ENCODE data around the gene SLC39A3.

The SLC39A3 gene

DNA sequence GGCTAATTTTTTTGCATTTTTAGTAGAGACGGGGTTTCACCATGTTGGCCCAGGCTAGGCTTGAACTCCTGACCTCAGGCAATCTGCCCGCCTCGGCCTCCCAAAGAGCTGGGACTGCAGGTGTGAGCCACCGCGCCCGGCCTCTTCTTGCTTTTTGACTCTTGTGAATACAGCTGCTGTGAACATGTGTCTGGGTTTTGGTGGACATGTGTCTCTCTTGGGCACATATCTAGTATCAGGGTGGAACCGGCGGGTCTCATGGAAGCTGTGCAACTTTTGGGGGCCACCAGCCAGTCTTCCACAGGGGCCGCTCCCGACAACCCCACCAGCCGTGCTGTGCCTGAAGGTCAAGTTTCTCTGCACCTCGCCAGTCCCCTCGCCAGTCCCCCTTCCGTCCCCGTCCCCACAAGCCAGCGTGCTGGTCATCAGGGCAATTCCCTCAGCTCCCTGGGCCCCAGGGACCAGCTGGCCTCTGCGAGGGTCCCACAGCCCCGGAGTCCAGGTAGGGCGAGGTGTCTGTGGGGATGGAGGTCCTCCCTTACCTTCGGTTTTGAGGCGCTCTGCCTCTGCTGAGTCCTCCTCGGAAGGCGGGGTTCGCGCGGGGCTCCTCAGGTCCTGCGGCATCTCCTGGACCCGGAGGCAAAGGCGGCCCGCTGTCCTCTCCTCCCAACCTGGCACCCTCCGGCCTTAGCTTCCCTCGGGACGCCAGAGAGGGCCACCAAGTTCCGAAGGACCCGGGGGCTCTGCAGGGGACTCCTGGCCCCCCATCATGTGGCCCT is 27.0 kb upstream of the SLC39A3 start:
- H3K27me3 ChIP-seq (ENCODE audit: insufficient read depth, insufficient read length): no peaks in the 10 kb centered on the region
- H3K9ac ChIP-seq (ENCODE audit: insufficient read length, low read depth): peak overlapping the region; percentile 10
- peaks cover 94% of the 10 kb centered on the region for H3K36me3 ChIP-seq (ENCODE audit: insufficient read depth, insufficient read length, low read length)
- DNase-seq (ENCODE audit: low read depth, low spot score): no peak
- H3K4me3 ChIP-seq (ENCODE audit: insufficient read length, low read depth): no peak overlapping the region
- TF ChIP-seq YY1 (IDR thresholded peaks at IDR 0.05; ENCODE audit: insufficient read depth, insufficient read length) (no peak), ZNF274 (IDR thresholded peaks at IDR 0.05; ENCODE audit: low read depth, low read length) (no peak), SUZ12 (IDR thresholded peaks at IDR 0.05; ENCODE audit: extremely low read depth, insufficient read depth, insufficient read length) (no peak)
- no peaks in the 10 kb centered on the region for H3K9me3 ChIP-seq (ENCODE audit: insufficient read depth, low read length)
- peaks cover 21% of the 10 kb centered on the region for H3K4me1 ChIP-seq (ENCODE audit: insufficient read depth, insufficient read length)

DNA sequence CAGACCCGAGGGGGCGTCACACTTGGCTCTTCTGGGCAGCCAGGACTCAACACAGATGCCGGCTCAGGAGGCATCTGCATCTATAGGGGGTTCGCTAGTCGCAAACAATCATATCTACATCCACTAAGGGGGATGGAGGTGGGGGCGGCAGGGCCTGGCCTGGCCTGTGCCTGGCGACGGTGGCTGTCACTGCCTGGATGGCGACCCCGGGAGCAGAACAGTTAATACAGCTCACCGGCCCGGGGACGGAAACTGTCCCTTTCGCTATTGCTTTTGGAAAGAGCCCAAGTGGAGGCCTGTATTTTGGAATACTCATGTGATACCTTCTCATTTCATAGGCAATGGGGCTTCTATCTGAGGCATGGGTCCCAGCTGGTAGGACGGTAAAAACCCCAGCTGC is 25.6 kb upstream of the SLC39A3 start:
- Histone ChIP-seq H3K9ac (ENCODE audit: insufficient read length, low read depth) (no peak overlapping the region), H3K4me3 (ENCODE audit: insufficient read length, low read depth) (no peak overlapping the region), H3K36me3 (ENCODE audit: insufficient read depth, insufficient read length, low read length) (peaks cover 95% of the 10 kb centered on the region), H3K9me3 (ENCODE audit: insufficient read depth, low read length) (no peaks in the 10 kb centered on the region), H3K27me3 (ENCODE audit: insufficient read depth, insufficient read length) (no peaks in the 10 kb centered on the region), H3K4me1 (ENCODE audit: insufficient read depth, insufficient read length) (peaks cover 20% of the 10 kb centered on the region)
- TF ChIP-seq ZNF274 (IDR thresholded peaks at IDR 0.05; ENCODE audit: low read depth, low read length): no peak
- no peak for TF ChIP-seq SUZ12 (IDR thresholded peaks at IDR 0.05; ENCODE audit: extremely low read depth, insufficient read depth, insufficient read length)
- TF ChIP-seq YY1 (IDR thresholded peaks at IDR 0.05; ENCODE audit: insufficient read depth, insufficient read length): no peak
- no peak for DNase-seq (ENCODE audit: low read depth, low spot score)

DNA sequence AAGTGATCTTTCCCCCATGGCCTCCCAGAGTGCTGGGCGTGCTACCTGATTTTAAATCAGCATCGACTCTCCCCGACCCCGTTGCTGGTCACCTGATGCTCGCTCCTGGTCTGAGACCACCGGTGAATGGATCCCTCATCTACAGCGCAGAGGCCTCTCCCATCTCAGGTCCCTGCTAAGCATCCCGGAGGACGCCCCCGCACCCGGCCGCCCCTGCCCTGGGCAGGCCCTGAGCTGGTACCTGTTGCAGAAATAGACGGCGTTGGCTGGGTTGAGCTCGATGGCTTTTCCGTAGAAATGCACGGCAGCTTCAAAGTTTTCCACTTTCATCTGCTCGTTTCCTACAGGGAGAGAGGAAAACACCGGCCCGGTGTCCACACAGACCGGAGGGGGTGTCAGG is 25.1 kb upstream of the SLC39A3 start:
- Histone ChIP-seq H3K9me3 (ENCODE audit: insufficient read depth, low read length) (no peaks in the 10 kb centered on the region), H3K36me3 (ENCODE audit: insufficient read depth, insufficient read length, low read length) (peaks cover 93% of the 10 kb centered on the region), H3K27me3 (ENCODE audit: insufficient read depth, insufficient read length) (no peaks in the 10 kb centered on the region), H3K4me3 (ENCODE audit: insufficient read length, low read depth) (no peak overlapping the region), H3K4me1 (ENCODE audit: insufficient read depth, insufficient read length) (peaks cover 18% of the 10 kb centered on the region), H3K9ac (ENCODE audit: insufficient read length, low read depth) (no peak overlapping the region)
- DNase-seq (ENCODE audit: low read depth, low spot score): no peak
- TF ChIP-seq SUZ12 (IDR thresholded peaks at IDR 0.05; ENCODE audit: extremely low read depth, insufficient read depth, insufficient read length): no peak
- TF ChIP-seq YY1 (IDR thresholded peaks at IDR 0.05; ENCODE audit: insufficient read depth, insufficient read length): no peak
- no peak for TF ChIP-seq ZNF274 (IDR thresholded peaks at IDR 0.05; ENCODE audit: low read depth, low read length)

DNA sequence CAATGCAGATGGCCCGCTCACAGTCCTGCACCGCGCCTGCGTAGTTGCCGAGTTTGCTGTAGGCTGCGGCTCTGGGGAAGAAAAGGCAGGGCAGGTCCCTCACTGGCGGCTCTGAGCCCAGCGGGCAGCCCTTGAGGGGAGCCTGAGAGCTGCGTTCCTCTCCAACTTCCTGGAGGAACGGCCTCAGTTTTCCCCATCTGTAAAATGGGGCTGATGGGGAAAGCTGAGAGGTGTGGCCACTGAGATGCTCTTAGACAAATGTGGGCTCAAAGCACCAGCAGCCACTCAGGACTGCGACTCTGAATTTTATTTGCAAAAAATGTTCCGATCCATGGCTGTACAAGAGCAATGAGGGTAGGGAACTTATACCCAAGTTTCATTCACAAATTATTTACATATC is 23.9 kb upstream of the SLC39A3 start:
- Histone ChIP-seq H3K4me1 (ENCODE audit: insufficient read depth, insufficient read length) (peaks cover 17% of the 10 kb centered on the region), H3K4me3 (ENCODE audit: insufficient read length, low read depth) (no peak overlapping the region), H3K27me3 (ENCODE audit: insufficient read depth, insufficient read length) (no peaks in the 10 kb centered on the region), H3K9ac (ENCODE audit: insufficient read length, low read depth) (no peak overlapping the region), H3K9me3 (ENCODE audit: insufficient read depth, low read length) (no peaks in the 10 kb centered on the region), H3K36me3 (ENCODE audit: insufficient read depth, insufficient read length, low read length) (peaks cover 95% of the 10 kb centered on the region)
- no peak for DNase-seq (ENCODE audit: low read depth, low spot score)
- no peak for TF ChIP-seq YY1 (IDR thresholded peaks at IDR 0.05; ENCODE audit: insufficient read depth, insufficient read length)
- no peak for TF ChIP-seq SUZ12 (IDR thresholded peaks at IDR 0.05; ENCODE audit: extremely low read depth, insufficient read depth, insufficient read length)
- no peak for TF ChIP-seq ZNF274 (IDR thresholded peaks at IDR 0.05; ENCODE audit: low read depth, low read length)

DNA sequence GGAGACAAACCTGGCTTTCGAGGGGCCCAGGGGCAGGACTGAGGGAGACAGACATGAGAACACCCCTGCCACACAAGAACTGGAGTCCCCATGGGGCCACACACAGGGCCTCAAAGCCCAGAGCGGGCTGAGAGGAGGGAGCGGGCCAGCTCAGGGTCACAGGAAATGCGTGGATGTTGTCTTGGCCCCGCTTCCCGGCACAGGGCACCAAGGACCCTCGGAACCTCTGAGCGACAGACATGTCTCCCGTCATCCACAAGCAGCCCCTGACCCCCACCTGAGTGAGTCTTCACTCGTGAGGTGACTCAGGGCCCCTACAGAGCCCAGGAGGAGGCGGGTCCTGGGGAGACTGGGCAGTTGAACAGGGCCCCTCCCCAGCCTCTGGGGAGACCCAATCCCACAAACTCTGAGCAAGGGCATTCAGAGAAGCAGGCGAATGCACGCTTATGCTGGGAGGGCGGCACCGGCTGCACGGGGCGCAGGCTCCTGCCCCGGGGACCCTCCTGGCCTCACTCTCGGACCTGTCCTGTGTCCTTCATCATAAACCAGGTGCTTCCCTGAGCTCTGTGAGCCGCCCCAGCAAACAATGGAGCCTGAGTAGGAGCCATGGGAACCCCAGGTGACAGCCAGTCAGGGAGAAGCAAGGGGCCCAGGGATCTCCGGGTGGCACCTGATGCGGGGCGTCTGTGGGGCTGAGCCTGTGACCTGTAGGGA is 23.1 kb upstream of the SLC39A3 start:
- H3K9ac ChIP-seq (ENCODE audit: insufficient read length, low read depth): no peak overlapping the region

DNA sequence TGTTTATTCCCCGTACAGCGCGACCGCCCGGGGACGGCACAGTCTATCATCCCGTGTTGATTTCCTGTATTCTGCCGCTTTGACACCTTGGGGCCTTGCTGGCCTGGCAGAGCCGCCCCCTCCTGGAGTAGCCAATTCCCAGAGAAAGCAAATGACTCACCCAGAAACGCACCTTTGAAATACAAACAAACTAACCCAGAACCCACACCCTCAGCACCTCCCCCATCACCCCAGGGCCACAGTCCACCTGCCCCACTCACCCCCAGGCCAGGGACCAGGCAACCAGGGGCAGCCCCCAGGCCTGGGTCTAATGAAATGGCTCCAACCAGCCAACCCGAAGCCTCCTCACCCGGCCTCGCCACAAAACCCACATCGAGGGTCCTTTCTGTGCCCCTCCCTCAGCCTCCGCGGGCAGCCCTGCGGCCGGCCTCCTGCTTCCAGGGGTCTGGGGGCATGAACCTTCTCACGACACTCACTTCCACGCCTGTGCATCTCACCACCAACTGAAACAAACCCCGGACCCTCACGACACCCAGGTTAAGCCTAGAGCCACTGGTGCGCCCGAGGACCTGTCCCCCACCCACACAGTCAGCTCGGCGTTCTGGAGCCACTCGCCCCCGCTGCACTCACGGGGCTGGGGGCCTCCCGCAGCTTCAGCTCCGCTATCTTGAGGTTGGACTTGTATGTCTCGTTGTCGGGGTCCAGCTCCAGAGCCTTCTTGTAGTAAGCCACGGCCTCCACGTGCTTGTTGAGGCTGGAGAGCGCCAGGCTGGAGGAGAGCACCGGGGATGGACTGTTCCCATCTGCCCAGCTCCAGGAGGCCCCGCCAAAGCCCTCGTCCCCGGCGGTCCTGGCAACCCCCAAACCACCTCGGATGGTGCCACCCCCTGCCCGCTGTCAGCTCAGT is 22.3 kb upstream of the SLC39A3 start:
- H3K4me3 ChIP-seq (ENCODE audit: insufficient read length, low read depth): no peak overlapping the region
- no peaks in the 10 kb centered on the region for H3K9me3 ChIP-seq (ENCODE audit: insufficient read depth, low read length)
- peaks cover 93% of the 10 kb centered on the region for H3K36me3 ChIP-seq (ENCODE audit: insufficient read depth, insufficient read length, low read length)
- TF ChIP-seq SUZ12 (IDR thresholded peaks at IDR 0.05; ENCODE audit: extremely low read depth, insufficient read depth, insufficient read length) (no peak), YY1 (IDR thresholded peaks at IDR 0.05; ENCODE audit: insufficient read depth, insufficient read length) (no peak), ZNF274 (IDR thresholded peaks at IDR 0.05; ENCODE audit: low read depth, low read length) (no peak)
- peaks cover 21% of the 10 kb centered on the region for H3K4me1 ChIP-seq (ENCODE audit: insufficient read depth, insufficient read length)
- no peak for DNase-seq (ENCODE audit: low read depth, low spot score)
- H3K27me3 ChIP-seq (ENCODE audit: insufficient read depth, insufficient read length): no peaks in the 10 kb centered on the region
- H3K9ac ChIP-seq (ENCODE audit: insufficient read length, low read depth): peak overlapping the region; percentile 21

More for the DNA sequence above, 23.1 kb upstream of the SLC39A3 start:
- Histone ChIP-seq H3K27me3 (ENCODE audit: insufficient read depth, insufficient read length) (no peaks in the 10 kb centered on the region), H3K4me1 (ENCODE audit: insufficient read depth, insufficient read length) (peaks cover 15% of the 10 kb centered on the region), H3K9me3 (ENCODE audit: insufficient read depth, low read length) (no peaks in the 10 kb centered on the region), H3K36me3 (ENCODE audit: insufficient read depth, insufficient read length, low read length) (peaks cover 93% of the 10 kb centered on the region), H3K4me3 (ENCODE audit: insufficient read length, low read depth) (no peak overlapping the region)
- TF ChIP-seq ZNF274 (IDR thresholded peaks at IDR 0.05; ENCODE audit: low read depth, low read length): no peak
- TF ChIP-seq SUZ12 (IDR thresholded peaks at IDR 0.05; ENCODE audit: extremely low read depth, insufficient read depth, insufficient read length): no peak
- TF ChIP-seq YY1 (IDR thresholded peaks at IDR 0.05; ENCODE audit: insufficient read depth, insufficient read length): no peak
- DNase-seq (ENCODE audit: low read depth, low spot score): no peak

Measured in NT2/D1 (cell line).